Left kidney (tissue), 2 donors: ENCODE data around the gene XPO5. TPM values are rescaled to one million over a fixed set of nuclear protein-coding genes. Genes with fewer than 3 reads are reported as not detected.
"Not testable (repeated sequence)": the region's sequence is repeated elsewhere in the genome, so short reads cannot be mapped to it uniquely, and the experiment has no call there.

Experiments
- DNase-seq: peaks from one replicate; pipeline ENCODE4 v3.0.0-alpha.2; 2013
- polyA plus RNA-seq: library from polyadenylated mRNA; unstranded; fragments of 120-200 nt; gene quantifications from one replicate; pipeline ENCODE4 v1.2.1, GENCODE V29; 2013; ENCODE audit not compliant: insufficient read length

The XPO5 gene
- polyA plus RNA-seq, 1 donor: 68.7 TPM

GRCh38 chr6:43499028-43499815 lies 76.6 kb downstream of the XPO5 start:
- DNase-seq: no peak

- not testable (repeated sequence) for DNase-seq
Measured at GRCh38 chr6:43498291-43498690, 77.5 kb downstream of the XPO5 start.

- no peak for DNase-seq
Measured at GRCh38 chr6:43497689-43498088, 78.1 kb downstream of the XPO5 start.

- DNase-seq: no peak
Measured at GRCh38 chr6:43497129-43497396, 78.8 kb downstream of the XPO5 start.

GRCh38 chr6:43496370-43497128 lies 79.3 kb downstream of the XPO5 start:
- no peak for DNase-seq

GRCh38 chr6:43495409-43495941 lies 80.4 kb downstream of the XPO5 start:
- no peak for DNase-seq

- no peak for DNase-seq
Measured at GRCh38 chr6:43494766-43495165, 81.1 kb downstream of the XPO5 start.

- no peak for DNase-seq
Measured at GRCh38 chr6:43494321-43494720, 81.5 kb downstream of the XPO5 start.

GRCh38 chr6:43493833-43494232 lies 82.0 kb downstream of the XPO5 start:
- DNase-seq: no peak

GRCh38 chr6:43493230-43493629 lies 82.6 kb downstream of the XPO5 start:
- DNase-seq: no peak

GRCh38 chr6:43492673-43493072 lies 83.2 kb downstream of the XPO5 start:
- DNase-seq: no peak

GRCh38 chr6:43491750-43492661 lies 83.8 kb downstream of the XPO5 start:
- no peak for DNase-seq

GRCh38 chr6:43490523-43490939 lies 85.3 kb downstream of the XPO5 start:
- no peak for DNase-seq

- no peak for DNase-seq
Measured at GRCh38 chr6:43489277-43490072, 86.4 kb downstream of the XPO5 start.

- DNase-seq: no peak
Measured at GRCh38 chr6:43488667-43489276, 87.1 kb downstream of the XPO5 start.

- DNase-seq: no peak
Measured at GRCh38 chr6:43481591-43482236, 94.1 kb downstream of the XPO5 start.

GRCh38 chr6:43481075-43481474 lies 94.8 kb downstream of the XPO5 start:
- no peak for DNase-seq

- no peak for DNase-seq
Measured at GRCh38 chr6:43478008-43478372, 97.8 kb downstream of the XPO5 start.

GRCh38 chr6:43477235-43478007 lies 98.4 kb downstream of the XPO5 start, which contains the start of gene TJAP1:
TJAP1 (plus strand) TSS chr6:43477570; CDS start chr6:43499002, 21,432 bp downstream.
- peak; percentile 93 for DNase-seq

GRCh38 chr6:43476746-43477145 lies 99.1 kb downstream of the XPO5 start:
- DNase-seq: no peak
